PC-3 (cell line): ENCODE results near the gene N4BP3.

Experiments
- CTCF ChIP-seq: fragments of 300-600 bp; sonication (generic); conservative IDR thresholded peaks from 2 replicates; pipeline ENCODE4 v1.5.1; 2017; ENCODE audit warnings: antibody characterized with exemption, low read depth, mild to moderate bottlenecking, low read length
- EZH2 ChIP-seq: fragments of 300-600 bp; sonication (generic); IDR thresholded peaks from one replicate; pipeline ENCODE4 v1.6.1; 2017; ENCODE audit warnings: antibody characterized with exemption, mild to moderate bottlenecking, low read length; ENCODE audit not compliant: unreplicated experiment

GRCh38 chr5:178130576-178131445, 17.5 kb downstream of the N4BP3 start, which contains the start of gene RMND5B:
- no peak for TF ChIP-seq CTCF
- no peak for TF ChIP-seq EZH2
